ENCODE measurements around the gene ANGPTL5.
"Not testable (repeated sequence)": the region's sequence is repeated elsewhere in the genome, so short reads cannot be mapped to it uniquely, and the experiment has no call there.

The ANGPTL5 gene

DNA sequence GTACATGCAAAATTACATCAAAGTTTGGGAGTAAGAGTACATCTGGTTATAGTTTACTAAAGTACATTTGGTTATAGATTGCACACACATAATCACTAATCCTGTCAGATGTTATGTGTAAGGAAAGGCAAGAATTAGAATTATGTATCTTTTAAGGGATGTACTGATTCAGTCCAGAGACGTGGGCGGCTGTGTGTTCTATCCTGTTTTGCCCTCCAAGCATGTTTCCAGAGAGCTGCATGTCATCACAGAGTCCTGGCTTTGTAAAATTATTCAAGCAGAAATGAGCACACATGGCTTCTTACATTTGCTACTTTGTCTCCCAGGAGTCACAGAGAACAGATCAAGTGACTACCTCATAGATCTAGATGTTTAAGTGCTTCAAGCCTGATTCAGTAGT lies 34.7 kb downstream of the ANGPTL5 start:
- no peak for FAIRE-seq

DNA sequence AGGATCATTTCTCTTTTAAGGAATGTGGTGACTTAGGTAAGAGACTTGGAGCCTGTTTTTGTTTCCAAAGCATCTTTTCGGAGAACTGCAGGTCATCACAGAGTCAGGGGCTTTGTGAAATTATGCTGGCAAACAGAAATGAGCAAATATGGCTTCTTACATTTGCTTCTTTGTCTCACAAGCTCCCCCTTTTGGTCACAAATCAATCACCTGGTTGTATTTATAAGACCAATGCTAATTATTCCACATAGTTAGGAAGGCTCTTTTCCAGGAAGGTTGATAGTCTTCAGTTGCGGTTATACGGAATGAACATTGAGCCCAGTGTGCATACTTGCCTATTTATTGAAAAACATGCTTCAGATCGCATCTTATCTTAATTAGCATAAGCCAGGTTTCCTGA lies 36.1 kb downstream of the ANGPTL5 start:
- FAIRE-seq, result no peak

DNA sequence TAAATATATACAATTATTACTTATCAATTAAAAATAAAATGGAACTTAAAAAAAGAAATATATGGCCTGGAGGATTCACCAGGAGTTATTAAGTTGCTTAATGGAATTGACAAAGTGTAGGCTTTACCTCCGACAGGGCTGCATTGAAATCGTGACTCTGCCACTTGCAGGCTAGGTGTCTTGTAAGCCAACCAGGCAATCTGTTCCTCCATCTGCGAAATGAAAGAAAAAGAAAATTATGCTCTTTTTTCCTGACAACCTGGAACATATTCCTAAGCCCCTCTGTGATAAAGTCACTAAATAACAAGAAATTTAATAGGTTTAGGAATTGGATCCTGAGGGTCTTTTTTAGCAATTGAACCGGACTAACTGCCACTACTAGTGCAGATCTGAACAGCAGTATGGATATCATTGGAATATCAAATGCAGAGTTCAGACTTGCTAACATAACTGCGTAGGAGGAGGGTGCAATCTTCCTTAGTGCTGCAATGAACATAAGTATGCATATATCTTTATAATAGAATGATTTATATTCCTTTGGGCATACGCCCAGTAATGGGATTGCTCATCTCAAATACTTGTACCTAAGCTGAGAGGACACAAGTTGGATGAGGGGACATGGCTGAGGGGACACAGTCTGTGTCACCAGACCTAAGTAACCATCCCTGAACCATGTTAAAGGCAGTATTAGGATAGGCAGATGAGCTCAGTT lies 44.0 kb downstream of the ANGPTL5 start:
- no peak for FAIRE-seq

DNA sequence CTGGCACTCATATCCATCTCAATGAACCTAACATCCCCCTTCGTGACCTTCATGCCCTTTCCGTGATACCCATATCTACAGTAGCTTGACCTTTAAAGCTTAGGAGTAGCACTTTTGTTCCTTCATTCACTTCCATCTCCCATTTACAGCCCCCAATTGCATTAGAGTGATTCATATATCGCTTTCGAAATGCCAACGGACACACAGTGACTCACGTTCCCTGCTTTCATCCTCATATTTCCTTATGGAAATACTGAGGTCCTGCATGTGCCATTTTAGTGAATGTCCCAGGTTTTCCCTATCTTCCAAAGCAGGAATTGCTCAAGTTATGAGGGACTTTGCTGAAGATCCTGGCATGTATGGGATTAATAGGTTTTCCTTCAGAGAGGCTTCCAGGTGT lies 45.8 kb downstream of the ANGPTL5 start:
- FAIRE-seq, result no peak

DNA sequence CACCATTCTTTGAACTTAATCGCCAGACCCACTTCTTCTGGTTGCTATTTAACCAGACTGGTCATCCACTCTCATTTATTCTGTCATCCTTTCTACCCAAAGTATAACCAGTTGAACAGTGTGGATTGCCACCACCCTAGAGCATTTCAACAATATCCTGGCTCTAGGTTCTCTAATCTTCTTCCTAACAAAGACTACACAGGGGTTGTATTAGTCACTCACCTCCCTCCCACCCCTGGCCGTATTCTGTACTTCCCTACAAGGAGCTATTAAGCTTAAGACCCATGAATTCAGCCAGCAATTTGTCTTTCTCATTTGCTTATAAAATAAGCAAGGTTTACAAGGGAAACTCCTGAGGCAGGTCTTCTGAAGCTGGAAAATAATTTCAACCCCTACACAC lies 48.4 kb downstream of the ANGPTL5 start:
- FAIRE-seq, result no peak

DNA sequence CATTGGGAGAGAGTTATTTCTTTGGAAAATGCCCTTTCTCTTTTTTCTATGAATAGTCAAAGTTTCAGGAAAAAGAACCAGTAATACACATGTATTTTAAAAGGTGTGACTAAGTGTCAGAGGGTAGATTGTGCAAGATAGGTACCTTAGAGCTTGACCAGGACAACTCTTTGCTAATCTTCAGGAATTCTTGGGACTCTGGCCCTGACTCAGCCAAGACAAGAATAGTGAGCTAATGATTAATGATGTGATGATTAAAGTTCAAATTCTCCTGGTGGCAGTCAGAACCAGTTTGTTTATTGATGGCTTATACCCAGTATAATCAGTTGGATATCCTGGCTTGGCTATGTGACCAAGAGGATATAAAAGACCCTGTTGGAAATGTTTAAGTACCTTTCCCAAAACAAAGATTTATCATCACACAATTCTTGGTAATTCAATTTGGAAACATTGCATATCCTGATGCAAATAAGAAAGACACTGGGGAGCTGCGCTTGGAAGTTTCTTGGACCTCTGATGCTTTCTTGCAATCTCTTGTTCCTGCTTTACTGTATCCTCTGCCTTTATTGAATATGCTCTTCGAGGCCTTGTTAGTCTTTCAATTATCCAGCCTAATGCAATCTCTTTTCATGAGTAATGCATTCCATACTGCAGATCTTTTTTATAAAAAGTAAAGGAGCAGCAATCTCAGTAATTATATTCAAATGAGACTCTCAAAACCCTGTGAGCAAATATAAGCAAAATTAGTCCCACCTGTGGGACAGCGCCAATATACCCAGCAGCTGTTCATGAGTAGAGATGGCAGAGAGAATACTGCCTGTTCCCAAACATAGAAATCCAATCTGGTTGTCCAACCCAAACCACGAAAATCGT lies 49.5 kb downstream of the ANGPTL5 start:
- no peak for FAIRE-seq

DNA sequence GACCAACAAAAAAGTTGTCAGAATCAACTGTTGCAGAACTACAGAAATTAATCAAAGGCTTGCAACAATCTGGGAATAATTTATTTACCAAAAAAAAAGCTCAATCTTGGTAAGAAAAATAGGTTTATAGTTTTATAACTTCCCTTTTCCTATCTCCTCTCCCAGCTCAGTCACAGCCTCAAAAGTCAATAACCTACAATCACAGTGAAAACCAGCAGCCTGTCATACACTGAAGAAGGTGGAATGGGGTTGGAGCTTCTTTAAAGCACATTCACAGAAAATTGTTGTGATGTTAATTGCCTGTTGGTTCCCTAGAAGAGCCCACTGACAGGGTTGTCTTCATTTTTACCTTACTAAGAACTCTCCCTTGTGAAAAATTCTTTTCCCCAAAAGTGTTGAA lies 52.2 kb downstream of the ANGPTL5 start:
- FAIRE-seq, result no peak

DNA sequence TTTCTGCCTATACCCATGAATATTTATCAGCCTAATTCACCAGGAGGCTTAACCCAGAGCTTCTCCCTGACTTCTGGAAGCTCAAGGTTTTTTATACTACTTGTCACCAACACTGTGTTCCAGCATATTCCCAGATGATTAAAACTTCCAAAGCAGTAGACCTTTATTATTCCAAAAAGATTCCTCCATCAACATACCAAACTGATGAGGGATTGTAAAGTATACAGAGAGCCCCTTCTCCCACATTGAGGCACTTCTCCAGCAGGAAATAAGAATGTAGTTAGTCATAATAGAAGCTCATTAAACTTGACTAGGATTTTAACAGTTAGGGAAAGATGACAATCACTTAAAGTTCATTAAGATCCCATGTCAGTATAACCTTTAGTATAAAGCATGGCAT lies 53.0 kb downstream of the ANGPTL5 start:
- no peak for FAIRE-seq

DNA sequence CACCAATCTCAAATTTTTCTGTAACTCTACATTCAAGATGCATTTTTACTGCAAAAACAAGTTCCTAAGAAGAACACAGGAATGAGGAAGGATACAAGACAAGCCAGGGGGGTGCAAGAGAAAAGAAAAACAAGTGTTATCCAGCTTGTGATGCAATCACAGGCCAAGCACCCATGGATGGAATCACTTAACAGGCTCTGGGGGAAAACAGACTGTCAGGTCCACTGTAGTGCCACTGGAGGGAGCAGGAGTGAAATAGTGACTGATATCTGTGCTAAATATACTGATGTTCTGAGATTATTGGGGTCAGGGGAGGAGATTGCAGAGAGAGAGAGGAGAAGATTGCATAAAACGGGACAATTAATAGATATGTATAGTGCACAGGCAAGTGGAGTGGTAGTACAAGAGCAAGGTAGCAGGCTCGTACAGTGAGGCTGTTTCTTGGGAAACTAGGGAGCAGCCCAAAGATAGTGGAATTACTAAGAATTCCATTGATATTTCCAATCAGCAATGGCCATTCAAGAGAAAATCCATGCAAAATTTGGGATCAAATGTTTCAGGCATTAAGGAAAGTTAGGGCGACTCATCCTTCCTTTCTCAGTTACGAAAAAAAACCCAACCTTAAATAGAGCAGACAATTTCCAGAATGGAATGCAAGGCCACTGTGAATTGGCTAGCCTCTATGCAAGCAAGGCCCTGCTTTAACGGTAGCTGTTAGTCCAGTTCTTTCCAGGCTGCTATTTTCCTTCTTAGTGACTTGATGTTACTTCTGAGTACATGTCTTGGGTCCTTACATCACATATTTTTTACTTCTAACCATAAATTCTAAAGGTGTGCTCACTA lies 53.7 kb downstream of the ANGPTL5 start:
- no peak for FAIRE-seq

DNA sequence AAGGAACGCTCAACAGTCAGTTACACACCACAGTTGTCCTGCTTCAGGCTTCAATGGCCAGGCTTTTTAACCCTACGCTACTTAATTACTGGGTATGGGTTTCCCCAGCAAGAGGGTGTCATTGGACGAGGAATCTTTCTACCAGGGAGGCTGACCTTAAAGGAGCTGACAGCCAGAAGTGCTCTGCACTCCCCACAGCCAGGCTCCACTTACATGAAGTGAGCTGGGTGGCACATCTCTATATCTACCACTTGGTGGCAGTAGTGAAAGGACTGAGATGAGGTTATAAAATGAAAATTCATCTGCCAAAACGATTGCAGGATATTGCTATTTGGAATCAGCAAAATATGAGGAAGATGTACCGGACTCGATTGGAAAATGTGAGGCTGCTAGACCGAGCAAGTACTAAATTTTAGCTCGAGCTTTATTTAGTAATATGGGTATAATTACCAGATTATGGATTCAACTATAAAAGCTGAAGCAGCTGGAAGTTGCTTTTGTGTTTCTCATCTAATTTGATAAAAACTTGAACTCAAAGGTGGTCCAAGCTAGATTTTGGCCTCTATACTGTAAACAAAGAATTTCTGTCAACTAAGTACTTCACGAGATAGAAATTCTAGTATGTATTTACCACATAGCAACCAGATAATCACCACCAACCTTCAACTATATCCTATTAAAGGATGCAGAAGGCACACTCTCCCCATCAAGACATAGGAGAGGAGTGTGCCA lies 55.5 kb downstream of the ANGPTL5 start:
- peak; percentile 73 for FAIRE-seq

DNA sequence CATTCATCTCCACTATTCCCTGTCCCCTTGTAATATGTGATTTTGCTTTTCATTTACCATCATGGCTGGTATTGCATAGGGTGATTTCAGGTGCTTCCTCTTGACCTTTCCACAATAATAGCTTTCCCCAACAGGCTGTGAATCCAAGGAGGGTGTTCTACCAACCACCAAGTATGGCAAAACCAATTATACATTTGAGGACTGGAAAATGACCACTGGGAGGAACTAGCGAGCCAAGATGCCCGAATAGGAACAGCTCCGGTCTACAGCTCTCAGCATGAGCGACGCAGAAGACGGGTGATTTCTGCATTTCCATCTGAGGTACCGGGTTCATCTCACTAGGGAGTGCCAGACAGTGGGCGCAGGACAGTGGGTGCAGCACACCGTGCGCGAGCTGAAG lies 64.1 kb downstream of the ANGPTL5 start:
- not testable (repeated sequence) for FAIRE-seq

DNA sequence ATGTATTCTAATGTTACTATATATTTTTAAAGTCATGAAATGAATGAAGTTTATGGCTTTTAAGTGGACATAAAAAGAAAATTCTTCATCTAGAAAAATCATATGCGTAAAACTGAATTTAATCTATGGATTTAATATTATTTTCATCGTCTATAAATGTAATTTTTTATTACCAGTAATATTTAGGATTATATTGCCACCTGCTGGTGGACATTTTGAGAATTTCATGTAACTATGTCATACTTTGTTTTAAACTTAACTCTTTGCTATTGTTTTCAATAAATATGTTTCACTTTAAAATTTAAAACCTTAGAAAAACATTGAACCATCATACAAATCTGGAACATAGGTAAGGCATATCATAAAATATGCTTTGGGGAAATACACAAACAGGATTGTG lies 68.1 kb downstream of the ANGPTL5 start:
- FAIRE-seq, result peak; percentile 89

DNA sequence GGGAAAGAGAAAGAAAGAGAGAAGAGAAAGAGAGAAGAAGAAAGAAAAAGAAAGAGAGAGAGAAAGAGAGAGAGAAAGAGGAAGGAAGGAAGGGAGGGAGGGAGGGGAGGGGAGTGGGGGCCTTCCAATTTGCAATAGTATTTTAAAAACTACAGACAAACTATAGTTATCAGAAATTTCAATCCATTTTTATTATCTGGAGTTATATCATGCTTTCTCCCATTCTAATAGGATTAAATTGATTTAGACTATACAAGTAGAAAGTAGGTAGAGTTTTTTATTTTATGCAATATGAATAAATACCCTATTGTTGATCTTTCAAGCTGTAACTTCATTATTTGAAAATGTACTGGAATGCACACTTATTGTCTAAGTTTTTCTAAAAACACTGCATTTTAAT lies 71.7 kb downstream of the ANGPTL5 start:
- no peak for FAIRE-seq

DNA sequence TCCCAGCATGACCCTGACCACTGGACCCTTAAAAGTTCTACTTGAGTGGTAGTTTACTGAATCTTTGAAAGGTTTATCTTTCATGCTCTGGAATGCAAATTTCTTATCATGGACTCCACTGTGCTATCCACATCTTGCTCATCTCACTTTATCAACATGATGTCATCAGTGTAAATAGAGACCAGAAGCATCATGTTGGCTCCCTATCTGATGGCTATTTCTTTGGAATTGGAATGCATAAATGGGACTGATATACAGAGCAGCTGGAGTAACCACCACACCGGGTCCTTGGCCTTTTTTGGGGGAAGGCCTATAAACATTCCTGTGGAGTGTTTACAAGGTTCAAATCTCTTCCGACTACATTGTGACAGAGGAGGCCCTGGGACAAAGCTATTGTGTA lies 75.6 kb downstream of the ANGPTL5 start:
- FAIRE-seq, result no peak

Measured in TTC549 (cell line).